HG03571 (cell line): ENCODE results near the gene TSC22D2.

ENCODE experiments used
- ATAC-seq: cut with Tn5 transposase; IDR thresholded peaks from one replicate; pipeline ENCODE4 v1.9.1; 2021; ENCODE audit not compliant: unreplicated experiment

Gene TSC22D2

GRCh38 chr3:150408221-150409124 is at the start of gene TSC22D2:
TSS of gene TSC22D2 (plus strand) at chr3:150408298. CDS start at chr3:150409351, 1,053 bp downstream.
- ATAC-seq = peak; percentile 68

DNA sequence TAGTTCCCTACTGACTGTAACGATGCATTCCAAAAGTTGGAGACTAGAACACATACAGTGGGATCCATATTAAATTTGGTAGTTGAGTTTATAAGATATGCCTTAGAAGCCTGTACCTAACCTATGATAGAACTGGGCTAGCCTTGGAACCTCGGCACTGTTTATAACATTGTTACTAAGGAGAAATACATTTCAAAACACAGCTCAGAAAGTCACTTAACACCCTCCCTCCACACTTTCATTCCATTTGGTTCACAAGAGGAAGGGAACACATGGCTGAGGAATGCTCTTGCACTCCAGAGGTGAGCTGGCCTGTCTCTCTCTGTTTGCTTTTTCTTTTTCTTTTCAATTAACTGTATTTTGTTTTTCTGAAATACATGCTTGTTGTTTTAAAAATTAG is 48.7 kb upstream of the TSC22D2 start:
- no peak for ATAC-seq

- ATAC-seq = no peak
Measured at GRCh38 chr3:150360966-150361365, 47.1 kb upstream of the TSC22D2 start.

- ATAC-seq = no peak
Measured at GRCh38 chr3:150362515-150363302, 45.4 kb upstream of the TSC22D2 start.

DNA sequence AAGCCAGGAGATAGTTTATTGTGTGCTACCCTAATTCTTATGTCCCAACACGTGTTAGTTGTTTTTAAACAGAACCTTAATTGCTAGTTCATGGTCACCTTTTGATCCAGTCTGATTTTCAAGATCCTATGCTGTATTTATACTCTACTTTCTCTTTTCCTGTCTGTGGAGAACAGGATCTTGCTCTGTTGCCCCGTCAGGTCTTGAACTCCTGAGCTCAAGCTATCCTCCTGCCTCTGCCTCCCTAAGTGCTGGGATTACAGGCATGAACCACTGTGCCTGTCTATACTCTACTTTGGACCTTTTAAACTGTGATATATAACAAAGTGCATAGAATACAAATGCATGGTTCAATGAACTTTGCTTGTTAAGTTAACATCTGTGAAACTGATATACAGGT is 44.7 kb upstream of the TSC22D2 start:
- no peak for ATAC-seq

DNA sequence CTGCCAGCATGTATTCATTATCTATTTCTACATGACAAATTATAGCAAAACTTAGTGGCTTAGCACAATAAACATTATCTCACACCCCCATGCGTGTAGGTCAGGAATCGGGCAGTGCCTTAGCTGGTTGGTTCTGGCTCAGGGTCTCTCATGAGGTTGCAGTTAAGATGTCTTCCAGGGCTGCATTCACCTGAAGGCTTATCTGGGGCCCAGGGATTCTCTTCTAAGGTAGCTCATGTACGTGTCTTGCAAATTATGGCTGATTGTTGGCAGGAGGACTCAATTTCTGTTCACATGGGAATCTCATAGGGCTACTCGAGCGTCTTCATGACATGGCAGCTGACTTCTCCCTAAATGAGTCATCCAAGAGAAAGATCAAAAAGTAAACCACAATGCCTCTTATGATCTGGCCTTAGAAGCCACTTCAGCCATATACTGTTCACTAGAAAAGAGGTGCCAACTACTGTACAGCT is 42.9 kb upstream of the TSC22D2 start:
- no peak for ATAC-seq

DNA sequence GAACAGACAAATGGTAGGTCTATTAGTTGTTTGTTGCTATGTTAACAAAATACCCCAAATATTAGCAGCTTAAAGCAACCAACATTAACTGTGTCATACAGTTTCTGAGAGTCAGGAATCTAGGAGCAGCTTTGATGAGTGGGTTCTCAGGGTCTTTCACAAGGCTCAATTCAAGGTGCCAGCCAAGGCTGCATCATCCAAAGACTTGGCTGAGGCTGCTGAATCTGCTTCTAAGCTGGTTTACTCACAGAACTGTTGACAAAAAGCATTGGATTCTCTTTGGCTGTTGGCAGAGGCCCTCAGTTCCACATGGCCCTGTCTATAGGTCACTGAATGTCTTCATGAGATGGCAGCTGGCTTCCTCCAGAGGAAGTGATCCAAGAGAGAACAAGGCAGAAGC is 40.3 kb upstream of the TSC22D2 start:
- ATAC-seq = no peak

GRCh38 chr3:150370122-150370602 is 37.9 kb upstream of the TSC22D2 start:
- no peak for ATAC-seq

DNA sequence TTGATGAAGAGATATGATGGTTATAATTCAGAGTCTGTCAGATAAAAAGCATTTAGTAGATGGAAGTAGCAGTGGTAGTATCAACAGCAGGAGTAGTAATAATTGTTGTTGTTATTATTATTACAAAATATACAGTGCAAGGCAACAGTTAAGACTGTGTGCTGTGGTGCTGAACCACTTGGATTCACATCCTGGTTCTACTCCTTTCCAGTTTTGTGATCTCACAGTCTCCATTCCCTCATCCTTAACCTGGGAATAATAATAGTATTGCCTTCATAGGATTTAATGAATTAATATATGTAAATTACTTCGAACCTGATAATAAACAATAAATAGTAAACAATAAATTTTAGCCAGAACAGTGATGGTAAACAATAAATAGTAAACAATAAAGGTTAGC is 37.1 kb upstream of the TSC22D2 start:
- ATAC-seq = no peak

DNA sequence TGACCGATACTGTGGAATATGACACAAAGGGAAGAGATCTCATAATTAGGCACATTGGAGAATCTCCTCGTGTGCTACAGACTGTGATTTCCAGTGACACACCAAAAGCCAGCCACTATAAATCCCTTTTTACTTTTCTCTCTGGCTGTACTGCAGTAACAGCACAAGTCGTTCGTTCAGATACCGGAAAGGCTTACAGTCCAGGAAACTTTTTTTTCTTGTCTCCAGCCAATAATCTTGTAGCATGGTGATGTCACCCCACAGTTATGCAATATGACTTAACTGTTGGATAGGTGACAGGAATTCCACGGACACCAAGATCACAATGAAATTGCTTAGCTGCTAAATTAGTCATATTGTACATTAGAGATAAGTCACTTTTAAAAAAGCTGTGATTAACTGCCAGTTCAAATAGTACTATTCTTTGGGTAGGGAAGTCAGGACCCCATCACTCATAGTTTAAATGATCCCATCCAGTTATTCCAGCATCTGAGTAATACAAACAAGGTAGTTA is 36.3 kb upstream of the TSC22D2 start:
- ATAC-seq = no peak

DNA sequence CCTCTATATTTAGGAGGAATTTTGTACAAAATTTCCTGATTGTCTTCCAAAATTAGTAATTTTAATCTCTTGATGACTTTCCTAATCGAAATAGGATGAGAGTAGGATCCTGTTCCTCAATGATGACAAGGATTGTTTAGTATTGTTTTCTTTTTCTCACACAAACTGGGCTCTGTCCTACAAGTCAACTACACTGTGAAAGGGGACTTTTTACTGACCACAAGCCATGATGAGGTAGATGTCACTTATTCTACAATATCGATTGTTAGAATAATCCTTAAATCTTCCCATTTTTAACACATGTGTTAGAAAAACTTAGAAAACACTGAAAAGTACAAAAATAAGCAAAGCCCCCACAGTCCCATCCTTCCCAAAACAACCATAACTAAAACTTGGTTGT is 35.8 kb upstream of the TSC22D2 start:
- ATAC-seq = no peak

DNA sequence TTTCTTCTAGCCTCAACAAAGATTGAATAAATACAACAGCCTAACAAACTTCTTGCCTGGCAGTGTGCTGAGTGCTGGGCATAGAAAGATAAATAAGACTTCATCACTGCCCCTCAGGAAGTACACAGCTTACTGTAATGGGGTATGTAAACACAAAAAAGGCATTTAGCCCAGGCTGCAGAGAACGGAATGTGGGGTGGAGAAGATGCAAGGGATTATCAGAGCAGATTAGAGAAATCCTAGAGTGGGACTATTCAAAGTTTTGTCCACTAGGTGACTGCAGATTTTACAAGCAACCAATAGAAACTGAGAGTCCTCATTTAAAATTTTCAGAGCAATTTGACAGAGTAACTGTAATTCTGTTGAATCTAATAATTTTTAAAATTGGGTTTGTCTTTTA is 35.4 kb upstream of the TSC22D2 start:
- no peak for ATAC-seq

- no peak for ATAC-seq
Measured at GRCh38 chr3:150373234-150373875, 34.7 kb upstream of the TSC22D2 start.

DNA sequence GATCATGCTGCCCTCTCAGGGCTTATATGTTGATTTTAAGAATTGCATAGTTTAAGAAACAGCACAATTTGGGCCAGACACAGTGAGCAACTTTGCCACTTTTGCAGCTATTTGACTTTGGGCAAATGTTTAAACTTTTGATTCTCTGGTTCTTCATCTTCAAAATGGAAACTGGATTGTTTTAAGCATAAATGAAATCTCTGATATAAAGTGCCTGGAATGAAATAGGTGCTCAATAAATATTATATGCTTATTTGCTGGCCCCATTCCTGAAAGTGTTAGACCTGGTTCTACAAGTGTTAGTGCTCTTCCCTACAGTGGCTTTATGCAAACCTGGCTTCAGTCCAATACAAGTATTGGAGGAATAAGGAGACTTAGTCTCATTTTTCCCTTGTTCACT is 33.1 kb upstream of the TSC22D2 start:
- no peak for ATAC-seq

GRCh38 chr3:150376001-150376848 is 31.9 kb upstream of the TSC22D2 start:
- ATAC-seq = no peak

DNA sequence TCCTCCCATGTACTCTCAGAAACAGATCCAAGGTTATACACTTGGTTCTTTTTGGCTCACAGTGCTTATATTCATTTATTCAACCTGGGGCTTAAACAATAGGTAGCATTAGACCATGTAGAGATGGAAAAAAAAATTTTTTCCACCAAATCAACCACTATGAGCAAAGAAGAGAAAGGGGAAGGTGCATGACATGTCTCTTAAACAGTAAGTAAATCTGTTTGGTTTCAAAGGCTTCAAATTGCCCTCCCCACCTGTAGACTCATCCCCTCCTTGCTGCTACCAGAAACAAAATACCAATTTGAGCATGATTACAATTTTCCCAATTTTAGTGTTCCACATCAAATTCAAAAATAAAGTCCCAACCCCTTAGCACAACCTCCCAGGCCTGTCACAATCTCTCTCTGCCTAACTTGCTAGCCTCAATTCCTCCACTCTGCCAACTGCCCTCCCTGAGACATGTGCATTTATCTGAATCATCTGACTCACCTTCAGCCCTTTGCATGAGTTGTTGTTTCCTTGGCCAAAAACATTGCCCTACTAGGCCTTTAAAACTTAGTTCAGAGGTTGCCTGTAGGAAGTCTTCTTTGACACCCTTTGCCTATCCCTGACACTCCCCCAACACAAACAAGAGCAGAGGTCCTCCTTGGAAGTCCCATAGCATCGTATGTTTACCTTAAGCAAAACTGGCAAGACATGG is 30.3 kb upstream of the TSC22D2 start:
- ATAC-seq = no peak

GRCh38 chr3:150378301-150378748 is 29.8 kb upstream of the TSC22D2 start:
- no peak for ATAC-seq

- ATAC-seq = no peak
Measured at GRCh38 chr3:150379469-150379868, 28.6 kb upstream of the TSC22D2 start.
